HG03520 (cell line): Measurements from ENCODE around the gene CDH13.

Source experiments
- ATAC-seq: cut with Tn5 transposase; IDR thresholded peaks from one replicate; pipeline ENCODE4 v1.9.1; 2021; ENCODE audit warnings: mild to moderate bottlenecking, moderate library complexity; ENCODE audit not compliant: unreplicated experiment

The CDH13 gene

GRCh38 chr16:83808573-83809014 is 1181.8 kb downstream of the CDH13 start:
- peak; percentile 16 for ATAC-seq

- no peak for ATAC-seq
Measured at GRCh38 chr16:83809092-83809491, 1182.3 kb downstream of the CDH13 start.

DNA sequence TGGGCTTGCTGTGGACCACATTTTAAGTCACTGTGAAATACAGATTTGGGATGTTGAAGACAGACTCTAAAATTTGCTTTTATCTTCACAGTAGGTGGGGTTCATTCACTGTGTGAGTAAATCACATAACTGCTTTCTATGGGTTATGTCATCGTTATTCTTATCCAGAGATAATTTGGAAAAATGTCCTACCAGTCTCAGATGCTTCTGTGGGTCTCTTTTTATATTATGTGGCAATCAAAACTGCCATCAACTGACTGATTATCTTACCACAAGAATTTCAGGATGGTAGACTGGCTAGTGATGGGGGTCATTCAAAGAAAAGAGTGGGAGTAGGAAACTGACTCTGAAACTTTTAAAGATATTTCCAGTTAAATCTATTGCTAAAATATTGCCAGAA is 1184.1 kb downstream of the CDH13 start:
- ATAC-seq = no peak

DNA sequence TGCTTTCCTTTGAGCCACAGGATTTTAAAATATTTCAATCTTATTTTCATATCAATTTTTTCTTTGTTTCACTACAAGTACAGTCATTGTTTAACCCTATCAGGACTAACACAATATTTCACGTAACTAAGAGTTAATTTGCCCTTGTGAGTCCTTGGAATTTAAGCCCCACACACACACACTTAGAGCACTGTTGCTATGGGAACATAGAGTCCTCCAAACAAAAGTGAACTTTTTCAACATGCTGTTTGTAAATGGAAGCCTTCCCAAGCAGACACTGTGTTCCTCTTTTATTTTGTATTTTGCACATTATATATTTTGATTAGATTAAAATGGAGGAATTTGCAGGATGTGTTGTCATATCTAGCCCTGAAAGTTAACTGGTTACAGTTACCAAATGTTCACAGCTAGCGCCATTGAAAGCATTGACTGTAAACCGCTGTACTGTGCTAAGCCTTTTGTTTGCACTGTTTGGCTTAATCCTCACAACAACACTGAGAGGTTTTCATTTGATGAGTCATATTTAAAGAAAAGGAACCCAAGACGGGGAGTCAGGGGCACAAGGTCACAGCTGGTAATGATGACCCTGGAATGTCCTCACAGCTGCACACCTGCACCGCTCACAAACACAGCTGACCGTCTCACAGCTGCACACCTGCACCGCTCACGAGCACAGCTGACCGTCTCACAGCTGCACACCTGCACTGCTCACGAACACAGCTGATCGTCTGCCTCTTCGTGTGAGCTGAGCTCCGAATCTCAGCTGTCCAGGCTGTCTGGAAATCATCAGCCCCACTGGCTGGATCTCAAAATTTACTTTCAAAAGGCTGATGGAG is 1187.3 kb downstream of the CDH13 start:
- ATAC-seq = no peak

DNA sequence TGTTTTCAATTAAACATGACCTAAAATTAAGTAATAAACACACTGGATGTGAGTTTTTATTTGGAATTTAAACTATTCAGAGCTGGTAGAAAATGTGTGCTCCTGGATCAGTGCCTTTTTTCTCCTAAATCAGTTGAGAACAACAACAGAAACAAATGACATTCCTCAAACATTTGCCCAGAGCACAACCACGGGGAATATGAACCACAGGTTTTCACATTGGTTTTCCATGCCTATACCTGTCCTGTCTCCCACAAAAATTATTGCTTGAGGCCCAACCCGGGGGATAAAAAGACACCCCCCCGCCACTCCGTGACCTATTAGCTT is 1187.9 kb downstream of the CDH13 start:
- ATAC-seq = no peak

DNA sequence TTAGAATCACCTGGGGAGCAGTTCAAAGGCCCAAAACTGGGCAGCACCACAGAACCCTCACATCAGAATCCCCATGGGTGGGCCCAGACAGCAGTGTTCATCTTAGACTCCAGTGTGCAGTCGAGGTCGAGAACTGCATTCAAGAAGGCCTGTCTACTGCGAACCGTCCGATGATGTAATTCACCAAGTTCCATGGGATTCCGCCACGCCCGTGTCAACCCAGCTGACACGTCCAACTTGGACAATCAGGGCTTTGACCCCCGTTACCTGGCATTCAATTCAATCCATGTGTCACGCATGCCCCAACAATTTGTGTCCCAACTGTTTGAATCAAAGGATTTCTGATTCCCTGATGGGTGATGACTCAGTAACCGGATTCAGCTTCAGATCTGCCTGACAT is 1190.3 kb downstream of the CDH13 start:
- no peak for ATAC-seq

GRCh38 chr16:83818276-83818675 is 1191.5 kb downstream of the CDH13 start:
- ATAC-seq = no peak

GRCh38 chr16:83819361-83819760 is 1192.6 kb downstream of the CDH13 start:
- no peak for ATAC-seq

DNA sequence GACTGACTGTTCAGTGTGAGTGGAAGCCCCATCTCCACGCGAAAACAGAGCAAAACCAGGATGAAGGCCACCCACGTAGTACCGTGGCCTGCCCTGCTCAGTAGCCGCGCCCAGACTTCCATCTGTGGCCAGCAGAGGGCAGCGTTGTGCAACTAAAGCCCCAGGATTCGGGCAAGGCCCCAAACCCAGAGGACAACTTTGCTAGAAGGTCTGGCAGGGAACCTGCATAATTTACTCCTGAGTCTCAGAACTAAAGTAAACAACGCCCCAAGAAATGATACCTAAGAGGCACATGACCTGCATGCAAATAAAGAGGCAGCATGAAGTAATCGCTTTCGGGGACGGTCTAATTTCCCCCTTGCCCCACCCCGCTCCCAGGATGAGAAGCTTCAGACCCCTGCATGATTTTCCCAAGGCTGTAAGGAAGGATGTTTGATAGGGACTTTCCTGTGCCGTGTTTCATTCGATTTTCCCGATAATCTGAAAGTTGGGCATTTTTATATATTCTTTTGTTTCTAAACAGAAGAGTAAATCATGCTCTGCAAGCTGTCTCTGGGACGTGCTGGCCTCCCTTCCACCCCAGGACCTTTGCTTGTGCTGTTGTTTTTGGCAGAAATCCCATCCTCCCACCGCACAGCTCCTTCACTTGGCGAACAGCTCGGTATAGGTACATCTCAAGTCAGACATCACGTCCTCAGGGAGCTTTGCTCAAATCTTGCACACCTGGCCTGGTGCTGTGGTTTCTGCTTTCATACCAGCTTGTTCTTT is 1199.6 kb downstream of the CDH13 start:
- ATAC-seq = peak; percentile 72

GRCh38 chr16:83830091-83830768 is 1203.5 kb downstream of the CDH13 start:
- ATAC-seq = no peak

DNA sequence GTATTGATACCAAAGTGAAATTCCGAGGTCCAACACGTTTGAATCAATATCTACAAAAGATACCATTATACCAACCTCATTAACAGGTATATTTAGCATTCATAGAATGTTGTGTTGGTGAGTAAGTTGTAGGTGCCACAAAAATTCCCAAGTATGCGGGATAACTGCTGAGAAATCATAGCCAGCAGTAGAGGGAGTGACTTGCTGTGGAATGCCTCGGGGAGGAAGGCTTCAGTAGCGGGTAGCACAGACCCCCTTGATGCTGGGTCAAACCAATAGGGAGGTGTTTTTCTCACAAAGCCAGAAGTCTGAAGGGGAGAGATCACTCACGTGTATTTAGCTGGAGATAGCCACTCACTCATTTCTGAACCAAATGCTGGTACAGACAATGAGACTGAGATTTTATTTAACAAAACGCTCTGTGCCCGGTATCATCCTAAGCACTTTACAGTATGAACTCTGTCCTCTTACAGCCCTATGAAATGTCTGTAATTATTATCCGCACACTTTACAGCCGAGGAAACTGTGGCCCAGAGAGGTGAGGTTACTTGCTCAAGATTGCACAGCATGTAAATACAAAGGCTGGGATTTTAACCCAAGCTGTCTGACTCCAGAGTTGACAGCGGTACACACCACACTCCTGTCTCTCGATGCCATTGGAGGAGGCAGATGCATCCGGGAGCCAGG is 1204.1 kb downstream of the CDH13 start:
- ATAC-seq = no peak

DNA sequence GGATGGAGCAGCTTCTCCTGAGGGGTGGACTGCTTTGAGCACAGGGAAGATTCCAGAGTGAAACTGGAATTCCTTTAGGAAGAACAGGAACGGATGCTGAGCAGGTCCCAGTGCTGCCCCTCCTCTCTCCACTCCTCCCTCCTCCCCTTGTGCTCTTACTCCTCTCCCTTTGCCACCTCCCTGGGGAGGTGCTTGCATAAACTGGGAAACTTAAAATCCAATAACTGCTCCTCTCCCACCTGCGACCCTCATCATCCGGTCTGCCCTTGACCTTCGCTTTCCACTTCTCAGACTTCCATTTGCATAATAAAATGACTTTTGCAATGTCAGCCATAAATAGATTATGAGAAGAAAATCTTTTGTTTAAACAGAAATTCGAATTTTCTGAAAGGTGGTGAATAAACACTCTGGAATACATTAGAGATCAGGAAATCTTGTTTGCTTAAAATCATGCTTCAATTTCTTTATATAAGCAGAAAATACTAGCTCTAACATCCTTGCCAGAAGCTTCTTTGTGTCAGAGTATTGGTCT is 1204.8 kb downstream of the CDH13 start:
- ATAC-seq = no peak

- no peak for ATAC-seq
Measured at GRCh38 chr16:83833921-83834320, 1207.2 kb downstream of the CDH13 start.

- no peak for ATAC-seq
Measured at GRCh38 chr16:83835586-83836566, 1209.1 kb downstream of the CDH13 start.

DNA sequence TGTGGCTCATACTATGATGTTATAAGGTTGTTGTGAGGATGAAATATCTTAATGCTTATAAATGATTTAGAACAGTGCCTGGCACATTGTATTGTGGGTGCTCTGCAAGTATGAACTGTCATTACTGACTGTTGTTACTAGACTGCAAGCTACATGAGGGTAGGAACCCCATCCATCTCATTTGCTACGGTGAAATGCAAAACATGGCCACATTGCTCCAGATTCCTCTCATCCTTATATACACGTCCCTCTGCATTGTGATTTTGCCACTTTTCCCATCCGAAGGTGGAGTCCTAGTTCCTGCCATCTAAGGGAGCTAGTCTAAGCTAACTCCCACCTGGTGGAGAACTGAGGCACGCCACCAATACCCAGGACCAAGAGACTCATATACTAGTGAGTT is 1210.8 kb downstream of the CDH13 start:
- ATAC-seq = no peak

GRCh38 chr16:83838151-83838550 is 1211.4 kb downstream of the CDH13 start:
- no peak for ATAC-seq

- no peak for ATAC-seq
Measured at GRCh38 chr16:83839561-83839960, 1212.8 kb downstream of the CDH13 start.

- no peak for ATAC-seq
Measured at GRCh38 chr16:83840060-83840617, 1213.4 kb downstream of the CDH13 start.

DNA sequence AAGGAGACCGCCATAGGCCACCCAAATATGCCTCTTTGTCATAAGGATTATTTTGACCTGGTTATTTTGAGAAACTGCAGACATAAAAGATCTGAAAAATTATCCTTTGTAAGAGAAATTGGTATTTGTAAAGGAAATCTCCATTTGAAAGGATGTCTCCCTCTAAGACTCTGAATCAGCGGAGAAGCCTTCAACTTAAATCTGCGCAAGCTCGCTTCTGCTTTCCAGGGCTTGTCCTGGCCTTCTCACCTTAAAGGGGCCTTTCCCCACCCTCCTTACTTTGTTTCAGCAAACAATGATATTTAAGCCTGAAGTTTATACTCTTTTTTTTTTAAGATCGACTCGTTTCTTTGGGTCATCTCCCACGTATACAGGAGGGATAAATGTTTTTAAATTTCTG is 1215.5 kb downstream of the CDH13 start:
- no peak for ATAC-seq
